Mesendoderm (in vitro differentiated cells): ENCODE measurements around the gene TBC1D1.

ENCODE experiments used
- DNase-seq: peaks from one replicate; pipeline ENCODE4 v3.0.0; 2013
- H2AK5ac ChIP-seq: 2 replicates; pipeline ENCODE4 v1.6.1; 2013; ENCODE audit warnings: low read length, inconsistent platforms
- H2BK120ac ChIP-seq: 2 replicates; pipeline ENCODE4 v1.6.1; 2013; ENCODE audit warnings: low read depth, mild to moderate bottlenecking, low read length, moderate library complexity, mixed read lengths
- H2BK15ac ChIP-seq: replicated peaks from 2 replicates; pipeline ENCODE4 v1.6.1; 2013; ENCODE audit warnings: low read depth, mild to moderate bottlenecking, moderate library complexity
- H2BK5ac ChIP-seq: 2 replicates; pipeline ENCODE4 v1.6.1; 2013; ENCODE audit warnings: low read length, inconsistent platforms
- H3K18ac ChIP-seq: 2 replicates; pipeline ENCODE4 v1.6.1; 2013; ENCODE audit warnings: mild to moderate bottlenecking, low read length, mixed read lengths
- H3K23ac ChIP-seq: one replicate; pipeline ENCODE4 v1.6.1; 2013; ENCODE audit warnings: low read length
- H3K27ac ChIP-seq: 2 replicates; pipeline ENCODE4 v1.5.1; 2013; ENCODE audit warnings: low read depth, mild to moderate bottlenecking, inconsistent platforms, low read length, moderate library complexity
- H3K27me3 ChIP-seq: 2 replicates; pipeline ENCODE4 v1.6.1; 2013; ENCODE audit warnings: low read length, control low read depth, mild to moderate bottlenecking, inconsistent platforms; ENCODE audit not compliant: insufficient read depth, poor library complexity
- H3K36me3 ChIP-seq: 2 replicates; pipeline ENCODE4 v1.6.1; 2013; ENCODE audit warnings: low read length, inconsistent platforms; ENCODE audit not compliant: control insufficient read depth, insufficient read depth
- H3K4ac ChIP-seq: one replicate; pipeline ENCODE4 v1.6.1; 2013; ENCODE audit warnings: low read depth, mild to moderate bottlenecking, low read length, moderate library complexity
- H3K4me1 ChIP-seq: 2 replicates; pipeline ENCODE4 v1.6.1; 2013; ENCODE audit warnings: low read depth, low read length, inconsistent platforms; ENCODE audit not compliant: control insufficient read depth
- H3K4me2 ChIP-seq: 2 replicates; pipeline ENCODE4 v1.6.1; 2013; ENCODE audit warnings: low read length
- H3K4me3 ChIP-seq: 2 replicates; pipeline ENCODE4 v1.5.1; 2013; ENCODE audit warnings: mild to moderate bottlenecking, low read length
- H3K56ac ChIP-seq: one replicate; pipeline ENCODE4 v1.6.1; 2013; ENCODE audit warnings: low read length
- H3K79me1 ChIP-seq: 2 replicates; pipeline ENCODE4 v1.6.1; 2013; ENCODE audit warnings: low read length, inconsistent platforms
- H3K79me2 ChIP-seq: 2 replicates; pipeline ENCODE4 v1.6.1; 2013; ENCODE audit warnings: mild to moderate bottlenecking, low read length; ENCODE audit not compliant: control insufficient read depth, insufficient read depth
- H3K9ac ChIP-seq: 2 replicates; pipeline ENCODE4 v1.6.1; 2013; ENCODE audit warnings: low read length, inconsistent platforms
- H4K5ac ChIP-seq: one replicate; pipeline ENCODE4 v1.6.1; 2013; ENCODE audit warnings: low read length
- H4K8ac ChIP-seq: one replicate; pipeline ENCODE4 v1.6.1; 2013; ENCODE audit warnings: low read depth, mild to moderate bottlenecking, control low read depth, low read length, moderate library complexity
- WGBS: extraction: QIAGEN DNeasy Blood & Tissue Kit; methylation state at CpG from one replicate; pipeline ENCODE4 v1.1.7; 2013; ENCODE audit warnings: low lambda C conversion rate, missing lambda C conversion rate; ENCODE audit not compliant: insufficient coverage; ENCODE audit errors: extremely low coverage; 5-methylcytosine and 5-hydroxymethylcytosine counted together

TBC1D1 gene

GRCh38 chr4:38075370-38076152 lies 184.7 kb downstream of the TBC1D1 start:
- Histone ChIP-seq H3K4me2 (no peak overlapping the region), H3K18ac (no peak overlapping the region), H4K8ac (no peak overlapping the region), H3K27me3 (no peaks in the 10 kb centered on the region), H3K23ac (no peak overlapping the region), H3K36me3 (no peaks in the 10 kb centered on the region), H3K27ac (no peak overlapping the region), H3K9ac (no peak overlapping the region), H3K4ac (no peak overlapping the region), H4K5ac (no peak overlapping the region), H3K79me1 (no peaks in the 10 kb centered on the region), H2AK5ac (no peak overlapping the region), H2BK5ac (no peak overlapping the region), H2BK120ac (no peak overlapping the region), H3K4me3 (no peak overlapping the region), H3K56ac (no peak overlapping the region), H2BK15ac (no peak overlapping the region), H3K79me2 (no peaks in the 10 kb centered on the region), H3K4me1 (no peaks in the 10 kb centered on the region)
- no CpG with 5 or more reads among the region's 6 CpGs for WGBS
- no peak for DNase-seq

DNA sequence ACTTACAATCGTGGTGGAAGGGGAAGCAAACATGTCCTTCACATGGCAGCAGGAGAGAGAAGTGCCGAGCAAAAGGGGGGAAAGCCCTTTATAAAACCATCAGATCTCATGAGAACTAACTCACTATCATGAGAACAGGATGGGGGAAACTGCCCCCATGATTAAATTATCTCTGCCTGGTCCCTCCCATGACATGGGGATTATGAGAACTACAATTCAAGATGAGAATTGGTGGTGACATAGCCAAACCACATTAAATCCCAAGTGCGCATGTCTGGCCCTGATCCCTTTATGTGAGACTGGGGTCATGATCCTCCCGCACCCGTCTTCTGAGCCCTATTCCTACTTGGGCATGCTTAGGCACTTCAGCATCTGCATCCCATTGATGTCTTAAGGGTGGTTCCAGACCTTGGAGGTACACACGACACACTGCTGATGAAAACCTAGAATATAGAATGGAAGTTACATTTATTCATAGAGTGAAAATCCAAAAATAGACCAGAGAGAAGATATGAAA lies 185.3 kb downstream of the TBC1D1 start:
- H3K36me3 ChIP-seq = no peaks in the 10 kb centered on the region
- no peak overlapping the region for H3K4me2 ChIP-seq
- H3K9ac ChIP-seq = no peak overlapping the region
- H3K4me3 ChIP-seq = no peak overlapping the region
- no peak overlapping the region for H2BK120ac ChIP-seq
- H3K18ac ChIP-seq = no peak overlapping the region
- H2AK5ac ChIP-seq = no peak overlapping the region
- H3K4ac ChIP-seq = no peak overlapping the region
- DNase-seq = no peak
- H2BK5ac ChIP-seq = no peak overlapping the region
- WGBS = no CpG with 5 or more reads among the region's 6 CpGs
- no peak overlapping the region for H3K27ac ChIP-seq
- no peak overlapping the region for H4K5ac ChIP-seq
- H2BK15ac ChIP-seq = no peak overlapping the region
- no peak overlapping the region for H4K8ac ChIP-seq
- no peaks in the 10 kb centered on the region for H3K79me1 ChIP-seq
- H3K4me1 ChIP-seq = no peaks in the 10 kb centered on the region
- H3K23ac ChIP-seq = no peak overlapping the region
- H3K79me2 ChIP-seq = no peaks in the 10 kb centered on the region
- H3K27me3 ChIP-seq = no peaks in the 10 kb centered on the region
- H3K56ac ChIP-seq = no peak overlapping the region

DNA sequence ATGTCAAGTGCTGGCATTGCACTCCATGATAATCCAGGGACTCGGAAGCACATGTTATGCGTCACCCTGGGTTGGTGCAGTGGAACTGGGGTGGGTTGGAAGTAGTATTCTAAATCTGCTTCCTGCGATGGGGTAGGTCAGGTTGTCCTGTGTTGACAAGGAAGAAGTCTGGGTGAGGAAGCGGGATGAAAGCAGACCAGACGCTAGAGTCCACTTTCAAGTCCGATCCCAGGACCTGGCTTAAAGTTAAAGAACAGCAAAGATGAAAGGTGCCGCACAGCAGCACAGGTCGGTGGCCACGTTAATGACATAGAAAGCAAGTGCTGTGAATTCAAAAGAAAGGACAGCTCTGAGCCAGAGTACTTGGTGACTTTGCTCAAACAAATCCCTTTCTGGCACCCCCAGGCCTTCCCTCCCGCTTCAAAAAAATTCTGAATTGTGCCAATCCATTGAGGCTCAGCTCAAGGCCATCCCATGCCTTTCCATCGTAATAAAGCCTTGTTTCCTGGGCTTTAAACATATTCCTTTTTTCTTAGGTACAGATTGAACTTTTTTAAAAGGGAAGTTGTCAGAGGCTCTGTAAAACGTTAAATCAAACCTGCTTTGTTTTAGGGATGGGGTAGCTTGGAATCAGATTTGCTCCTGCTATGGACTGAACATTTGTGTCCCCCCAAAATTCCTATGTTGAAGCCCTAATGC lies 187.1 kb downstream of the TBC1D1 start:
- Histone ChIP-seq H2BK15ac (no peak overlapping the region), H3K79me1 (no peaks in the 10 kb centered on the region), H3K9ac (no peak overlapping the region), H3K36me3 (no peaks in the 10 kb centered on the region), H3K79me2 (no peaks in the 10 kb centered on the region), H2BK120ac (no peak overlapping the region), H3K4me2 (no peak overlapping the region), H3K56ac (no peak overlapping the region), H4K5ac (no peak overlapping the region), H3K27me3 (no peaks in the 10 kb centered on the region), H3K4me1 (no peaks in the 10 kb centered on the region), H2BK5ac (no peak overlapping the region), H4K8ac (no peak overlapping the region), H3K4me3 (no peak overlapping the region), H2AK5ac (no peak overlapping the region), H3K4ac (no peak overlapping the region), H3K18ac (no peak overlapping the region), H3K23ac (no peak overlapping the region), H3K27ac (no peak overlapping the region)
- no CpG with 5 or more reads among the region's 12 CpGs for WGBS
- no peak for DNase-seq

DNA sequence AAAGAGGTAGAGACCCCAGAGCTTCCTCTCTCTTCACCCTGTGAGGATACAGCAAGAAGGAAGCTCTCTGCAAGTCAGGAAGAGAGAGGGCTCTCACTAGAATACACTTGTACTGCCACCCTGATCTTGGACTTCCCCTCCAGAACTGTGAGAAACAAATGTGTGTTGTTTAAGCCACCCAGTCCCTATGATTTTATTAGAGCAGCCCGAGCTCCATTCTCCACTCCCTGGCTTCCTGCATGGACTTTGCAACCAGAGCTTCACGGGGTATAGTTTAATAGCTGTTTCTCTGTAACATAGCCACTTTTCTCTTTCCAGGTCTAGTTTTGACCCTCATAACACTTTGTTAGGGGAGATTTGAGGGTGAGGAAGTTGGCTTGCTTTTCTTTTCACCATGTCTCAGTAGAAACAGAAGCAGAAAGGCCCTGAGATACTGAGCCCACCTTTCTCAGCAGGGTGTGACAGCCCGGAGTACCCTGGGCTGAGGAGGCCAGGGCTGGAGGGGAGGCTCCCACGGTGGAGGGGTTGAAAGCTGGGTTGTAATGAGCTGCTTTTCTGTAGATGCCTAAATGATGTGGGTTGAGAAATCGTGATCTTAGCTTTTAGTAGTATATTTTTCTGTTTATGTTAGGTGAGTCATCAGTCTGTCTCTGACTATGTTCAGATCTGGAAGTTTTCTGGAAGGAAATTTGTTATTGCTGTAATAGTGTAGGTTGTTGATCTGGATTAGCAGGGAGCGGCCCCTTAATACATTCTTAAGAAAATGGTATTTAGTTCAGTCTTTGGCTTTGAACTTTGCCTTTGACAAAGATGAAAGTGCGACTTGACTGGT lies 187.9 kb downstream of the TBC1D1 start:
- no peak overlapping the region for H2BK5ac ChIP-seq
- no peak for DNase-seq
- no peaks in the 10 kb centered on the region for H3K79me1 ChIP-seq
- H3K23ac ChIP-seq = no peak overlapping the region
- H3K4ac ChIP-seq = no peak overlapping the region
- no peak overlapping the region for H3K27ac ChIP-seq
- H2AK5ac ChIP-seq = no peak overlapping the region
- no peaks in the 10 kb centered on the region for H3K4me1 ChIP-seq
- H4K8ac ChIP-seq = no peak overlapping the region
- H3K9ac ChIP-seq = no peak overlapping the region
- H3K4me2 ChIP-seq = no peak overlapping the region
- H3K56ac ChIP-seq = no peak overlapping the region
- H3K36me3 ChIP-seq = no peaks in the 10 kb centered on the region
- no peak overlapping the region for H3K18ac ChIP-seq
- no CpG with 5 or more reads among the region's 7 CpGs for WGBS
- H3K27me3 ChIP-seq = no peaks in the 10 kb centered on the region
- no peak overlapping the region for H4K5ac ChIP-seq
- no peak overlapping the region for H3K4me3 ChIP-seq
- no peak overlapping the region for H2BK120ac ChIP-seq
- H3K79me2 ChIP-seq = no peaks in the 10 kb centered on the region
- H2BK15ac ChIP-seq = no peak overlapping the region

DNA sequence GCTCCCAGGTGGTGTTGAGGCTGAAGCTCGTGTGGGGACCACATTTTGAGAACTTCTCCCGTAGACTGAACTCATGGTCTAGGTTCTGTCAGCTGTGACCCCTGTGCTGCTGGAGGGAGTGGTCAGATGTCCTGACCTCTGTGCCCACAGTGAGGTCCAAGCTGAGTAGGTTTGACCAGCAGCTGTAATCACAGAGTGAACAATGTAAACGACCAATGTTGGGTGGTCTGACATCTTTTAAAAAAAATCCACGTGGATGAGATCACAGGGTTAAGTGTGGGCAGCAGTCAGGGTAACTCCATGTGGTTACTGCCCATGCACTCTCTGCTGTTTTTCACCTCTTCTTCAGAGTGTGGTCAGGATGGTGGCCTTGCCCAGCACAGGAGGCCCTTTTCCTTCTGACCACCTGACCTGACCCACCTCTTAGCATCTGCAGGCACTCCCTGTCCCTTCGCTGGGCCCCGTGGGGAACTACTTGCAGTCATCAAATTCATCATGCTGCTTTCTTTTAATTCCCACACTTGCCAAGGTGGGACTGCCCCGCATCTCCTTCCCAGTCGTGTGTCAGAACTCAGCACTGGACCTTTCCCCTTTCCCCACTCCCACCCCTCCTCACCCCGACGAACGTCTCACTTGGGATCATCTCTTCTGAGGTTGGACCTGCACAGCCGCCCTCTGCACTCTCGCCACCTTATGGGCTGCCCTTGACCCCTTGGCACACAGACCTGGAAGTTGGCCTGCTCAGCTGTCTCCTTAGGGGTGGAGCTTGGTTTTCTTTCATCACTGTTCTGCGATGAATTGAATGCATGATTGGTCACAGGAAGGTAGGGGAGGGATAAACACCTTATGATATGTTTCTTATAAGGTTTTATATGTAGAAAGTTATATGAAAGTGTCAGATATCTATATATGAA lies 189.4 kb downstream of the TBC1D1 start:
- H4K5ac ChIP-seq = no peak overlapping the region
- no peak overlapping the region for H3K18ac ChIP-seq
- H4K8ac ChIP-seq = no peak overlapping the region

More for the DNA sequence above, 189.4 kb downstream of the TBC1D1 start:
- Histone ChIP-seq H3K79me1 (no peaks in the 10 kb centered on the region), H3K79me2 (no peaks in the 10 kb centered on the region), H2BK120ac (no peak overlapping the region), H3K4me1 (no peaks in the 10 kb centered on the region), H3K23ac (no peak overlapping the region), H2BK15ac (no peak overlapping the region), H3K27ac (no peak overlapping the region), H2AK5ac (no peak overlapping the region), H2BK5ac (no peak overlapping the region), H3K9ac (no peak overlapping the region), H3K36me3 (no peaks in the 10 kb centered on the region), H3K4me2 (no peak overlapping the region), H3K4me3 (no peak overlapping the region), H3K4ac (no peak overlapping the region), H3K56ac (no peak overlapping the region), H3K27me3 (no peaks in the 10 kb centered on the region)
- DNase-seq = no peak
- no CpG with 5 or more reads among the region's 14 CpGs for WGBS
